ENCODE measurements around the gene PDE1A.

DNA sequence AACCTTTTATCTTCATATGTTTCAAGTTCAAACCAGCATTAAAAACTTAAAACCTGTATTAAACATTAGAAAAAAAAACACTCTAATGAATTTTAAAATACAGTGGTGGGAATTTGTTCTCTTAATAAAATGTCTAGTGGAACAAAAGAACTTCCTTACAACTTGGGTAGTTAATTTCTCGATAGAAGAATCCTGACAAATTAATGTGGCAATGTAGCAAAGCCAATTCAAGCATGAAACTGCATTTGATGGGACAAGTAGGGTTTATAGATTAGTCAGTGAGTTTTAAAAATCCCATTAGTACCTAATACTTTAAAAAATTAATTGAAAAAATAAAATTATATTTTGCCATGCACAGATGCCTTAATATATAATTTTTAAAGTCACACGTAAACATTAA, 59.4 kb downstream of the PDE1A start:
- TF ChIP-seq, protein P1, sequence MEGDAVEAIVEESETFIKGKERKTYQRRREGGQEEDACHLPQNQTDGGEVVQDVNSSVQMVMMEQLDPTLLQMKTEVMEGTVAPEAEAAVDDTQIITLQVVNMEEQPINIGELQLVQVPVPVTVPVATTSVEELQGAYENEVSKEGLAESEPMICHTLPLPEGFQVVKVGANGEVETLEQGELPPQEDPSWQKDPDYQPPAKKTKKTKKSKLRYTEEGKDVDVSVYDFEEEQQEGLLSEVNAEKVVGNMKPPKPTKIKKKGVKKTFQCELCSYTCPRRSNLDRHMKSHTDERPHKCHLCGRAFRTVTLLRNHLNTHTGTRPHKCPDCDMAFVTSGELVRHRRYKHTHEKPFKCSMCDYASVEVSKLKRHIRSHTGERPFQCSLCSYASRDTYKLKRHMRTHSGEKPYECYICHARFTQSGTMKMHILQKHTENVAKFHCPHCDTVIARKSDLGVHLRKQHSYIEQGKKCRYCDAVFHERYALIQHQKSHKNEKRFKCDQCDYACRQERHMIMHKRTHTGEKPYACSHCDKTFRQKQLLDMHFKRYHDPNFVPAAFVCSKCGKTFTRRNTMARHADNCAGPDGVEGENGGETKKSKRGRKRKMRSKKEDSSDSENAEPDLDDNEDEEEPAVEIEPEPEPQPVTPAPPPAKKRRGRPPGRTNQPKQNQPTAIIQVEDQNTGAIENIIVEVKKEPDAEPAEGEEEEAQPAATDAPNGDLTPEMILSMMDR (IDR thresholded peaks at IDR 0.05): no peak
- TF ChIP-seq POLR2AphosphoS5 (IDR thresholded peaks at IDR 0.05; ENCODE audit: insufficient read depth in 1 of 2, low read depth in 1 of 2) (no peak), POLR2A (IDR thresholded peaks at IDR 0.05) (no peak)
